Activated CD8-positive, alpha-beta memory T cell treated with anti-CD3 and anti-CD28 coated beads, Interleukin-2, amount 50 U/mL, for 48 hours (primary cell): ENCODE results near the gene COX6B2.
"Not testable (repeated sequence)": the region's sequence is repeated elsewhere in the genome, so short reads cannot be mapped to it uniquely, and the experiment has no call there.

Experiments used
- DNase-seq: peaks from one replicate; pipeline ENCODE4 v3.0.0-alpha.2; 2020

COX6B2 gene

DNA sequence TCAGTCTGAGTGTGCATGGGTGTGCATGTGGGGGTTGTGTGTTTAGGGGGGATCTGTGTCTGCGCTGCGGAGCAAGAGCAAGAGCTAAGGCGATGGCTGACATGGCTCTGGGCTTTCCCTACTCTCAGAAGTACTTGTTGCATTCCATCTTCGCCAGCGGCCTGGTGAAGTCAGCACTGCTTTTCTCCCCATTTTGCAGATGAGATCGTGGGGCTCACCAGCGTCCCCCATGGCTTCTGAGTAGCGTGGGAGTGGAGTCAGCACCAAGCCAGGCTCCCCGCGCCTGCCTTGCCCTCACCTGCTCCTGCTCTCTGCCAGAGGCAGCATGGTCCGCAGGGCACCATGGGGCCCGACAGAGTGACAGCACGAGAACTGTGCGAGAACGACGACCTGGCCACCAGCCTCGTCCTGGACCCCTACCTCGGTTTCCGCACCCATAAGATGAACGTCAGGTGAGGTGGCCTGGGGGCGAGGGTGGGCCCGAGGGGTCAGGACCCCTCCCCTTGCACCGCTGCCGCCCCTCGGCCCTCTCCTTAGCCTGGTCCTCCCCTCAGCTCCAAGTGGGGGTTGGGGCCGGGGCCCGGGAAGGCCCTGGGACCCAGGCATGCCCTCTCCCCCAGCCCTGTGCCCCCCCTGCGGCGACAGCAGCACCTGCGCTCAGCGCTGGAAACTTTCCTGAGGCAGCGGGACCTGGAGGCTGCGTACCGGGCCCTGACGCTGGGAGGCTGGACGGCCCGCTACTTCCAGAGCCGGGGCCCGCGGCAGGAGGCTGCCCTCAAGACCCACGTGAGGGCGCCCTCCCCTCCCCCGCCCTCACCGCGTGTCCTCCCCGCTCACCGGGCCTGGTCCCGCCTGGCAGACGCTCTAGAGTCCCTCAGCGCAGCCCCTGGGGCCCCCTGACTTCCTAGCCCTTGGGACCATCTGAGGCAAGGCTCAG is 12.7 kb downstream of the COX6B2 start:
- DNase-seq, result no peak

DNA sequence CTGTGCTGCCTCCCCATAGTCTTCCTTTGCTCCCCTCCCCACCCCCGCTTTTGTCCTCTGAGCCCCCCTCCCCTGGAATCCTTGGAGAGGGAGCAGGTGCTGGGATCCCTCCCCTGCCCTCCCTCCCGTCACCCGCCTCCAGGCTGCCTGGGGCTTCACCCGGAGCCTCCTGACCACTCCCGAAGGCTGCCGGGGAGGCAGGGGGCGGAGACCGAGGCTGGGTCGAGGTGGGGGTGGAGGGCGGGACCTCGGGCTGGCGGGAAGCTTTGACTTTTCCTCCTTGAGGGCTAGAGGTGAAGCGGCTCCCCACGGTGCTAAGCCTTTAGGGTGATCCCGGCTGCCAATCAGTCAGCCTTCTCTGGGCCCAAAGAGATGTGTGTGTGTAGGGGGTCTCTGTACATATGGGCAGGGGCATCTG is 13.3 kb downstream of the COX6B2 start:
- peak; percentile 82 for DNase-seq

DNA sequence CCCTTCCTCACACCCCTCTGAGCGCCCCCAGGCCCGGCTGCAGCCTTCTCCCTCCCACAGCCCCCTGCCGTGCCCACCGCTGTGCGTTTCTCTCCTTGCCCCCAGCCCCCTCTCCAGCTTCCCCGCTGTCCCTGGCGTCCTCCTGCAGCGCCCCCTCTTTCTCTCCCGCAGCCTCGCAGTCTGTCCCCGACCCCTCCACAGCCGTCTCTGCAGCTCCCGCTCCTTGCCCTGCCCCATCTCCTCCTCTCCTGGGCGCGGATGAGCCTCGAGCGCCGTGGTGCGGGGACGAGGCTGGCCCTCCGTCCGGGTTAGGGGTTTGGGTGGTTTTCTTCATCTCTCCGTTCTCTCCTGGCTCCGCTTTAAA is 13.8 kb downstream of the COX6B2 start:
- DNase-seq, result no peak

DNA sequence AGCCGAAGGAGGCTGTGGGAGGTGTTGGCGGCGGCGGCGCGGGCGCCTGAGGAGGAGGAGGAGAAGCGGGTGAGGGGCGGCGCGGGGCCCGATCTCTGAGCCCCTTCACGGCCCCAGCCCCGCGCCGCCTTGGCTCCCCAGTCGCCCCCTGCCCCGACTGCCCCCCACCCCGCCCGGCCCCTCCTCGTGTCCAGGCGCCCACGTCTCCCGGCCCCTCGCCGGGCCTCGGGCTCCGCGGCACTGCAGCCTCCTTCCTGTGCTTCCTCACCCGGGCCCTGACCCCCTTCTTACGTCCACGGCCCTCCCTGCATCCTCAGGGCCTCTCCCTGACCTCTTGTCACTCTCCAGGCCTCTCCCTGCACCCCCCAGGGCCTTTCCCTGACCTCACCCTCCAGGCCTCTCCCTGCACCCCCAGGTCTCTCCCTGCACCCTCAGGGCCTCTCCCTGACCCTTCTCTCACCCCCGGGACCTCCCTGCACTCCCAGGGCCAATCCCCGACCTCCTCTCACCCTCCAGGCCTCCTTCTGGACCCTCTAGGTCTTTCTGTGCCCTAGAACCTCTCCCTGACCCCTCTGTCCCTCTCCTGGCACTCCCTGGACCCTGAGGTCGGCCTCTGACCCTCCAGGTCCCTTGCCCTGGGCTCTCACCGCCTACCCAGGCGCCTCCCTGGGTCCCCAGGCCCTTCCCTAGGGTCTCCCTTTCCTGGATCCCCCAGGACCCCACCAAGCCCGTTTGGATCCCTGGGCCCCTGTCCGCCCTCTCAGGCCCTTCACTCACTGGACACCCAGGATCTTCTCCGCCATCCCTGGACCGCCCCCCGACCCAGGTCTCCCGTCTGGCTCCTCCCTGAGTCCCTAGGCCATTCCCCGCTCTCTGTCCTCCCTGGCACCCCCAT is 14.4 kb downstream of the COX6B2 start:
- peak; percentile 63 for DNase-seq

DNA sequence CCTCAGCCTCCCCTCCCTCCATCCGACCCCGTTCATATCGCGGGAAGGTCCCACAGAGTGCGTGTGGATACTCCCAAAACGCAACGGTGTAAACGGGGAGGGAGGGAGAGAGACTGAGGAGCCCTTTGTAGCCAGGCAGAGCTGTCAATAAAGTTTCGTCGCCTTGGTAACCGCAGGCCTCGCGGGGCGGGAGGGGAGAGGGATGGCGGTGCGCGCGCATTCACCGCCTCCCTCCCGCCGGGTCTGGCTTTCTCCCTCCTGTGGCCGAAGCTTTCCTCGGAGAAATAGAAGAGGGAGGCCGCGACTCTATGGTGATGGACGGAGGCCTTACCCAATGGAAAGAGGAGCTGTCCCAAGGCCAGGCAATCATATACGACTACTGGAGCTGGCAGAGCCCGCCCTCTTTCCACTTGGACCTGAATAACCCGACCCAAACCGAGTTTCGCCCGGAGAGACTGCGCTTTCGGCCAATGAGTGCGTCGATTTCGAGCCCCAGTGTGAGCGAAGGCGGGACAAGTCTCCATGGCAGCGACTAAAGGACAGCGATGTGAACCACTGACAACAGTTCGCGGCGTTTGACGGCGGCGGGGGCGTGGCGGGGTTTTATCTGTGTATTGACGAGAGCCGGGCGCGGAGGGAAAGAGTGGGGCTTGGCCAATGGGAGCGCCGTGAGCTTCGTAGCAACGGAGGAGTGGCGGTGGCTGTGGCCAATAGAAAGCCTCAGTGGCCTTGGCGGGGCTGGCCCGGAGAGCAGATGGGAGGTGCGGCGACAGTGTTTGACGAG is 15.2 kb downstream of the COX6B2 start, which contains the start of gene KMT5C:
Gene KMT5C, plus strand, starts transcription at position 772 of the 784 bp plus-strand sequence. CDS start 2,061 bp downstream, outside the sequence.
- DNase-seq, result peak; percentile 100

DNA sequence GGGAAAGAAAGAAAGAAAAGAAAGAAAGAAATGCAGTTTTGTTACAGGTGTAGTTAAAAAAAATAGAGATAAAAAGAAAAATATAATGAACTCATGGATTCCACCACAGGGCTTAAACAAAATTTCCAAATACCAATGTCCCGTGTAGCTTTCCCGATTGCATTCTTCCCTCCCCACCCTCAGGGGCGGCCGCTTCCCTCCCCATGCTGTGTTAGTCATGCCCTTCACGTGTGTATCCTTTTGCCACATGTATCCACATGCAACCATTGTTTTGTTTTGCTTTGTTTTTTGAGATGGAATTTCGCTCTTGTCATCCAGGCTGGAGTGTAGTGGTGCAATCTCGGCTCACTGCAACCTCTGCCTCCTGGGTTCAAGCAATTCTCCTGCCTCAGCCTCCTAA is 18.4 kb downstream of the COX6B2 start:
- no peak for DNase-seq

DNA sequence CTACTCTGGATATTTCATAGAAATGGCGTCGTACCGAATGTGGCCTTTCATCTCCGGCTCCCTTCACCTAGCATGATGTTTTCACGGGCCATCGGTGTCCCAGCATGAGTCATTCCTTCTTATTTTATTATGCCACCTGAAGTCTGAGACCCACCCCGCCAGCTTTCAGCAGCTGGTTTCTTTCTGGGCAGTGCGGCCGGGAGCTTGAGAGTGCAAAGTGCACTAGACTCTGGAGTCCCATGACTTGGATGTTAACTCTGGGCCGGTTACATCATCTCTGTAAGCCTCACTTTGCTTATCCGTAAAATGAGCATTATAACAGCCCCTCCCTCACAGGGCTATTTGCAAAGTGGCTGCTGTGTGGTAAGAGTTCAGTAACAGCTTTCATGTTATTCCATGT is 20.6 kb downstream of the COX6B2 start:
- no peak for DNase-seq

DNA sequence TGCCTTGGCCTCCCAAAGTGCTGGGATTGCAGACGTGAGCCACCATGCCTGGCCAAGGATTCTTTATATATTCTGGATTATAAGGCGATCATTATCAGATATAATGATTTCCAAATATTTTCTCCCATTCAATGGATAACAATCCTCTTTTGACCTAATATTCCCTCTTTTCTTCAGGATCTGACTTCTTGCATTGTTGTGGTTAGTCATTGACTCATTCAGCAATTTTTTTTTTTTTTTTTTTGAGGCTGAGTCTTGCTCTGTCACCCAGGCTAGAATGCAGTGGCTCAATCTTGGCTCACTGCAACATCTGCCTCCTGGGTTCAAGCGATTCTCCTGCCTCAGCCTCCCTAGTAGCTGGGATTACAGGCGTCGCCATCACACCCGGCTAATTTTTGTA is 24.7 kb downstream of the COX6B2 start:
- not testable (repeated sequence) for DNase-seq

DNA sequence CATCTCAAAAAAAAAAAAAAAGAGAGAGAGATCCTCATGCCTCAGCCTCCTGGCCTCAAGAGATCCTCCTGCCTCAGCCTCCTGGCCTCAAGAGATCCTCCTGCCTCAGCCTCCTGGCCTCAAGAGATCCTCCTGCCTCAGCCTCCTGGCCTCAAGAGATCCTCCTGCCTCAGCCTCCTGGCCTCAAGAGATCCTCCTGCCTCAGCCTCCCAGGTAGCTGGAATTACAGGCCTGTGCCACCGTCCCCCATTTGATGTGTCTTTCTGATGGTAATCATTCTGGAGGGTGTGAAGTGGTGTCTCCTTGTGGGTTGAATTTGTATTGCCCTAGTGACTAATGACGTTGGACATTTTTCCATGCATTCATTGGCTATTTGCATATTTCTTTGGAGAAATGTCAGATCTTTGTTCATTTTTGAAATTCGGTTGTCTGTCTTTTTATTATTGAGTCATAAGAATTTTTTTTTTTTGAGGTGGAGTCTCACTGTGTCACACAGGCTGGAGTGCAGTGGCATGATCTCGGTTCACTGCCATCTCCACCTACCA is 25.7 kb downstream of the COX6B2 start:
- DNase-seq, result not testable (repeated sequence)

DNA sequence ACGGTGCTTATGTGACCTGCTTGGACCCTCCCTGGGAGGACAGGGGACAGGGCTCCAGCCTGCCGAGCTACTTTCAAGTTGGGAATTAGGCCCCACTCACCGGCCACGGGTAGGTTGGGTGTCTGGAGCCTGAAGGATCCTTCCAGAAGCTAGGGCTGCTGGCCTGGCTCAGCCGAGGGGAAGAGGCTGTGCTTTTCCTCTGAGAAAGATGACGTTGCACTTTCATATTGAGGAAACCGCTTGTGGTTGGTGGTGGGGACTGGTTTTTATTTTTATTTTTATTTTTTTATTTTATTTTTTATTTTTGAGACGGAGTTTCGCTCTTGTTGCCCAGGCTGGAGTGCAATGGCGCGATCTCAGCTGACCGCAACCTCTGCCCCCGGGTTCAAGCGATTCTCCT is 29.3 kb downstream of the COX6B2 start, which contains the start of gene TMEM150B:
Gene TMEM150B, minus strand, starts transcription at position 170 of the 400 bp plus-strand sequence. CDS start 4,305 bp downstream, outside the sequence.
- no peak for DNase-seq

DNA sequence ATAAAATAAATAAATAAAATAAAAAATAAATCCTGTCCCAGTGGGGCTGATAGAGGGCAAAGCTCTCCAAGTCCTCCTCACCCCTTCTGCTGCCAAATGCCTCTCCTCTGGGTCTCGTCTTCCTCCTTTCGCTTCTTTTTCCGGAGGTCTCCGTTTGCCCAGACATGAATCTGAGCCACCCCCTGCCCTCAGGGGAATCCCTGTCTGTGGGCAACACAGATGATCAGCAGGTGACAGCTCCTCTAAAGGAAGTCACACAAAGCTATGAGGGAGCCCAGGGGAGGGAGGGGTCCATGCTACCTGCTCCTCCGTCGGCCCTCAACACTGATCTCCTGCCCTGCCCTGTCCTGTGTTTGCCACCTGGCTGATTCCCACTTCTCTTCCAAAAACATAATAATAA is 29.9 kb downstream of the COX6B2 start:
- no peak for DNase-seq

DNA sequence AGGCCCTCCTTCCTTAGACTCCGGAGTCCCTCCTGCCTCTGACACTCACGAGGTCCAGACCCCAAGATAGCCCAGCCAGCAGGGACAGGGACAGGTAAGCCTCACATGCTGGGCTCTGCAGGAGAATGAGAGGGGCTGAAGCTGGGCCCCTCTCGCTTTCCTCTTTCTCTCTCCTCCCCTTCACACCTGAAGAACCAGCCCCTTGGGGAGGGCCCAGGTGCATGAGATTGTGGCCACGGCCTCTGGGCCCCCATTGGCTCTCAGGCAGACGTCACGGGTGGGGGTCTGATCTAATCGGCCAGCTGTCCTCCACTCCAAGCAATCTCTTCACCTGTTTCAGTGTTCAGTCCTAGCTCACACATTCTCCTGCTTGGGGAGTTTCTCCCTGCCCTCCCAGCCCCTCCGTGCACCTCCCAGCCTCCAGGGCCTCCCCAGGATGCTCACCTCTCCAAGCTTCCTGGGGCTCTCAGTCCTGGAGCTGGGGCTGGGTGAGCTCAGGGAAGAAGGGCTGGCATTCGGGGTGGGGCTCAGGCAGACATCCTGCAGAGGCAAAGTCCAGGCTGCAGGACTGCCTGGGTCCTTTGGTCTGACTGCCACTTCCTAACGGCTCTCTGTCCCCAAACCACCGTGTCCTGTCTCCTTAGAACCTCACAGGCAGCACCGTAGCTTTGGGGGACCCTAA is 32.2 kb downstream of the COX6B2 start:
- no peak for DNase-seq

DNA sequence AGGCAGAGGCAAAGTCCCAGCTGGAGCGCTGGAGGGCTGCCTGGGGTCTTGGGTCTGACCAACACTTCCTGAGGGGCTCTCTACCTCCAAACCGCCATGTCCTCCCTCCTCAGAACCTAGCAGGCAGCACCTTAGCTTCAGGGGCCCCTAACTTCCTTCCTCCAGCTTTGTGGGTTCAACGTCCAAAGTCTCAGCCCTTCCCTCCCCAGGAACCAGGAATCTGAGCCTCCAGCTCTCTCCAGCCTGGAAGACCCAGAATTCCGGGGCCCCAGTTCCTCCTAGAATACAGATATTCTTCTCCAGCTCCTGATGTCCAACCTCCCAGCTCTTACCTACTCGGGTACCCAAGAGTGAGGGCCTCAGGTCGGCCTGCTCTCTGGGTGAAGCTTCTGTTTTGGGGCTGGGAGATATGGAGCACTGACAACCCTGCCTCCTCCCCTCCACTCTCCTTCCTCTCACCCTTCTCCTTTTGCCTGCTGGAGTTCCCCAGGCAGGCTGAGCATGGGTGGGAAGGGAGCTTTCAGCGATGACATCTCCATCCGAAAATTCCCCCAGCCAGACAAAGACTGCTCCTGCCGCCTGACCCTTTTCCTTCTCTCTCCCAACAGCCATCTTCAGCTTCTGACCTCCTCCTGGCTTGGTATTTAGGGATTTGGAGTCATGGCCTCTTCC is 32.9 kb downstream of the COX6B2 start:
- DNase-seq, result no peak

DNA sequence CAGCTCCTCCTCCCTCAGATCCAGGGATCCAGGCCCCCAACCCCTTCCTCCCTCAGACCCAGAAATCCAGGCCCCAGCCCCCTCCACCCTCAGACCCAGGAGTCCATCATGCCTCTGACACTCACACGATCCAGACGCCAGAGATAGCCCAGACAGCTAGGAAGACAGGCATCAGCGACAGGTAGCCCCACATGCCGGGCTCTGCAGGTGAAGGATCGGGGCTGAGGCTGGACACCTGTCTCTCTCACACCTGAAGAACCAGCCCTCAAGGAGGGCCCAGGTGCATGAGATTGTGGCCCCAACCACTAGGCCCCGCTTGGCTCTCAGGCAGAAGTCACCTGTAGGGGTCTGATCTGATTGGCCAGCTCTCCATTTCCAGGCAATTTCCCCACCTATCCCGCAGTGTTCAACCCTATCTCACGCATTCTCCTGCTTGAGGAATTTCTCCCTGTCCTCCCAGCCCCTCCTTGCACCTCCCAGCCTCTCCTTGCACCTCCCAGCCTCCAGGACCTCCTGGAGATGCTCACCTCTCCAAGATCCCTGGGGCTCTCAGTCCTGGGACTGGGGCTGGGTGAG is 33.6 kb downstream of the COX6B2 start:
- DNase-seq, result no peak

DNA sequence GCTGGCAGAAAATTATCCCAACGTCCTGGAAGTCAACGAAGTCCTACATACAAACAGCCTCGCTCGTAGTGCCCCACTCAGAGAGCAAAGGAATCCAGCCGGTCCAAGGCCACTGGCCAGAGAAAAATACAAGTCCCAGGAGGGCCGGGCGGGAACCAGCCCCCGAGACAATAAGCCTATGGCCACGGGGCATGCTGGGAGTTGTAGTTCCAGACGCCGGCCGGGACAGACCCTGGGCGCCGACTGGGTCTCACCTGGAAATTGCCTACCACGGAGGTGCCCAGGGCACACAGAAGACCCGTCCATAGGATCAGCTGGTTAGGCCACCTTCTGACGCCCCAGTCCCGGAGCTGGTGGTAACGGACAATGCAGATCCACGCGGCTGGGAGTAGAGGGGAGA is 34.7 kb downstream of the COX6B2 start:
- DNase-seq, result no peak

DNA sequence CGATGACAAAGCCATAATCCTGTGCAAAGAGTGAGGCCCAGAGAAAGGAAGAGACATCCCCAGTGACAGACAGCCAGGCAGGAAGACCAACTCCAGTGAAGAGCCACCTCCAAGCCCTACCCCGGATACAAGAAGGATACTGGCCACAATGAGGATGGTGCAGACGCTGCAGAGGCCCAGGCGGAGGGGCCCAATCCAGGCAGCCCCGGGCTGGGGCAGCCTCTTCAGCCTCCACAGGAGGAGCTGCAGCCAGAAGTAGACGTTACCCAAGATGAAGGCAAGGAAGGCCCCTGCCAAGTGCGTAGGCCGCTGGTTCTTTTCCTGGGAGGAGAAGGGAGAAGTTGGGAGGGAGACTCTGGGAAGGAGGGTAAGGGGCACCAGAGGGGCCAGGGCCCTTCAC is 37.9 kb downstream of the COX6B2 start:
- DNase-seq, result no peak

DNA sequence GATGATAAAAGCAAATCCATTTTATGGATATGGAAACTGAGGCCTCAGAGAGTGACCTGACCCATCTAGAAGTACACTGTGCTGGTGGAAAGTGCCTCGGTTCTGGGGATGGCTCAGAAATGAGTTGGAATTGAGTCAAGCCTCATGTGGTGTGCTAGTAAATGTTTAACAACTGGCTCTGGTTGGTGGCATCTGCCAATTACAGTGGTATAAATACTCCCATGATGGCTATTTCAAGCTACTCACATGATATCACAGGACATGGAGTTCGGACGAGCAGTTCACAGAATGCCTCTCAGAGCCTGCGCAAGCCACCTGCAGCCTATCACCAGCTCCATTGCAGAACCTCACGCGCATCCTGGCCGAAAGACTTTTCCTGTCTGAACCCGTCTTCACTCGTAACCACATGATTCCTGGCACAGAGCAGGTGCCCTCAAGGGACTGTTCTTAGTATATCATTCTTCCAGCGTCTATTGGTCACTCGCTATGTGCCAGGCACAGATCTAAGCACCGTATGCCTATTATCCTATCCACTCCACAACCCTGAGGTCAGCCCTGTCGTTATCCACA is 38.5 kb downstream of the COX6B2 start:
- DNase-seq, result no peak

DNA sequence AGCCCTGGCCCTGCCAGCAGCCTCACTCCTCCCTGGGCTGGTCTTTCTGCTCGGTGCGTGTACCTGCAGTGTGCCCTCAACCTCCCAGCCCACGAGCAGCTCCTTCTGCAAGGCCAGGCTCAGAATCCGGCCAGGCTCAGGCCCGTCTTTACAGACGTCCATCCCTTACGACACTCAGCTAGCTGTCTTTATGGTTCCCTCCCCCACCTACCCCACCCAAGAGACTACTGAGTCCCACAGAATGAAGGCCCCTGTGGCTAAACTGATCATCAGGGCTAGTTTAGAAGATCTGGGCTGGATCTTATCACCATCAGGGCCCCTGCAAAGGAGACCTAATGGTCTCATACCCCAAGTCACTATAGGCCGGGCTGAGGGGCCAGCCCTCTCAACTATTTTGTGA is 40.1 kb downstream of the COX6B2 start:
- DNase-seq, result no peak

DNA sequence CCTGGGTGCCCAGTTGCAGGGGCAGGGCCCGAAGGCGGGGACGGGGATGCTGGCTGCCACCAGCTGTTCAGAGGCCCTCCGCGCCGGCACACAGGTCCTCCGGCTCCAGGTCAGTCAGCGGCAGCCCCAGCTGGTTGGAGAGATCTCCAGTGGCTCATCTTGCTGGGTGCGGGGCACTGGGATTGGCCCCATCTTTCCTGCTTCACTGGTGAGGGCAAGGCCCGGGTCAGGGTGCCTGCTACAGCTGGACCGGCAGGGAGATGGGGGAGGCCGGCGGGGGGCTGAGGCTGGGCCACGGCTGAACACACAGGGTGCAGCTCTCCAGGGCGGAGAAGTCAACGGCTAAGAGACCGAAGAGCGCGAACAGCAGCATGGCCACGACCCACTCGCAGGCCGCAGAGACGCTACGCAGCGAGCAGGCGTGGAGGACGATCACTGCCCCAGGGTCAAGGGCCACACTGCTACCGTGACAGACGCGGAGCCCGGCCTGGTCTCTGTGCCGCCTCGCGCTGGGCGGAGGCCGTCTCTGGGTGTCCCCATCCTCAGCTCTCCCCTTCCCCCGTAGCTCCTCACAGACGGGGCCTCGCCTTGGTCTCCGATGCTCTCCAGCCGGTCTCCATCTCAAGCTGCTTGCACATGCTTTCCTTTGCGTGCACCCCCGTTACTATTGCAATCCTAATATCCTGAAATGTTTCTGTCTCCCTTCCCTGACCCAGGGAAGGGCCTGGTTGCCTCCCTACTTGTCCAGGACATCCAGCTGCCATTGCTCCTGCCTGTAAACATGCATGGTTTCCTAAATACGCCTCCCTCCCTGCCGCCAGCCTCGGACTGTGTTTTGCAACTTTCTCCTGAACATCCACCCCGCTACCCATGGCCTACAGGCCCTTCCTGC is 41.7 kb downstream of the COX6B2 start:
- no peak for DNase-seq
